ENCODE results near the gene B3GNT3.

B3GNT3 gene

DNA sequence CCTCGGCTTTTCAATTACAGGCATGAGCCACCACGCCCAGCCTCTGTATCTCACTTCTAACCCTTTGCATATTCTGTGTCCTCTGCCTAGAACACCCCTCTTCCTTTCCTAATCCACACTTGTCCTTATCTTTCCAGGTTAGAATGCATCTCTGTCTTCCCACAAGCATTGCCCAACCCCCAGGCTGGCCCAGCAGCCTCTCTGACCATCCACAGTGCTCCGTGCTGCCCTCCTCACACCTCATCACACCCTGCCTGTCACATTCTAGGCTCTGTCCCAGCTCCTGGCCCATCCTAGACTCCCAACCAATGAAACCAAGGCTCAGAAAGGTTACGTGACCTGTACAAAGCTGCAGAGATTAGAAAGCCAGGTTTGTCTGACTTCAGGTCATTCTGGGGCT is 41.6 kb downstream of the B3GNT3 start:
- DNase-seq, result no peak

DNA sequence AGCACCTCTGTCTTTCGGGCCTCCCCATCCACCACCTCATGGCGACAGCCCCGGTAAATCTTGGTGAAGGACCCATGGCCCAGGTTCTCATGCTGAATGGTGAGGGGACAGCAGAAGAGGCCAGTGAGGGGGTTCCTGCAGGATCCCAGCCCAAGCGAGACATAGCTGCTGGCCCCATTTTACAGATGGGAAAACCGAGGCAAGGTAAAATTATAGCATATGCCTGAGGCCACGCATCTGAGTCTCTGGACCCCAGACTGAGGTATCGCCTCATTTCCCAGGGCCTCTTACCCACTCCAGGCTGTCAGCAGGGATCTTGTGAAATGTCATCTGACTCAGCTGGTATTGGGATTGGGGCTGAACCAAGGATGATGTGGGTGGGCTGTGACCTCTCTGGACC is 43.0 kb downstream of the B3GNT3 start:
- no peak for DNase-seq

DNA sequence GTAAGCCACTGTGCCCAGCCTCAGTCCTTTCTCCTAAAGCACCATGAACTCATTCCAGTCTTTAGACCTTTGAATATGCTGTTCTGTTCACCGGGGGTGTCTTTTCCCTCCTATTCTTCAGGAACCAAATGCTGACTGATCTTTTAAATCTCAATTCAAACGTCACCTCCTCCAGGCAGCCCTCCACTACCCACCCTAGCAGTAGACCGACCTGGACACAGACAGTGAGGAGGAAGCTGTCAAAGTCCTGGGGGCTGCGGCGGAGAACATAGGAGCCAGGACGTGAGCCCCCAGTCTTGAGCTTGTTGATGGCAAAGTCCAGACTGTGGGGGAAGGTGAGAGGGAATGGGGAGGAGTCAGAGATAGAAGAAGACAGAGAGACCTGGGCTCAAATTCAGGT is 45.1 kb downstream of the B3GNT3 start:
- DNase-seq, result no peak

DNA sequence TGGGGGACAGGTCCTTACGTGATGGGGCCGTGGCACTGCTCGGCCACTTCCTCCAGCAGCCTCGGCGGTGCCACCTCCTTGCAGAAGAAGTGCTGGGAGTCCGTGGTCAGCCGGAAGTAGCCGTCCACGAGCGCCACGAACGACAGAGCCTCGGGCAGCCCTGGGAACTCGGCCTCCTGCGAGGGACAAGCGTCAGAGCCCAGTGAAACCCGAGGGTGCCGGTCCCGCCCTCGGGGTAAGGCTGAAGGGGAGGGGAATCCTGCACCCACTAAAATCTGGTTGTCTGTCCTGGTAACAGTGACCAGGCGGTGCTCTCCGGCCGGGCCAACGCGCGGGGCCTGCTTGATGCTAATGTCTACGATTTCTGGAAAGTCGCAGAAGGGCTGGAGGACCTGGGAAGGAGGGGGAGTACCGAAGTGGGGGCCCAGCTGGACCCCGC is 46.5 kb downstream of the B3GNT3 start:
- DNase-seq, result no peak

DNA sequence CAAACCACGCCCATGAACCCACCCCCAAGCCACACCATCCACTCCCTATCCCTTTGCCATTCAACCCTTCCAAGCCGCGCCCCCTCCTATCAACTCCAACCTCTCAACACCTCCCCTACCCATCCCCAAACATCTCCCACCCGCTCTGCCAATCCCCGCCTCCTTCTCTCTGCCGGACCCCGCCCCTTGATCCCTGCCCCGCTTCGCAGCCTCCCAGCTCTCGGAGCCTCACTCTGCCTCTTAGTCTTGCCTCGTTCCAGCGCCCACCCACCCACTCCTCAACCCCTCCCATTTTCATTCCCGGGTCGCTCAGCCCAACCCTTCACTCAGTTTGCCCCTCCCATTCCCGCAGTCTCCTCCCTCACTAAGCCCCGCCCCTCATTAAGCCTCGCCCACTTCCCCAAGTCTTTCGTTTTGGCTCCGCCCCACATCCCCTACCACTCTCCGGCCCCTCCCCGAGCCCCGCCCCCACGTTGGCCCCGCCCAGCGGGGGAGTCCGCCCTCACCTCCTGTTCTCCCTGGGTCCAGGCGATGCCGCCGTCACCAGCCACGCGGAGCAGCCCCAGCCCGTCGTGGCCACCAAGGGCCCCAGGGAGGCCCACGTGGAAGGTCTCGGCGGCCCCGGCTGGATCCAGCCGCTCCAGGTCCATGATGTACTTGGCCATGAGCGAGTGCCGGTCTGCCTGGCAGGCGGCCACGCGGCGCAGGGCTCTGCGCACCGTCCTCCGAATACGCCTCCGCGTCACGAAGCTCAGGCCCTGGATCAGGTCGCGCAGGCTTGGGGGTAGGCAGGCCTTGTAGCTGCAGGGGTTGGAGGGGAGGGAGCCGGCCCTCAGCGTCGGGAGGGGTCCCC is 47.1 kb downstream of the B3GNT3 start:
- peak; percentile 44 to 61 for DNase-seq

DNA sequence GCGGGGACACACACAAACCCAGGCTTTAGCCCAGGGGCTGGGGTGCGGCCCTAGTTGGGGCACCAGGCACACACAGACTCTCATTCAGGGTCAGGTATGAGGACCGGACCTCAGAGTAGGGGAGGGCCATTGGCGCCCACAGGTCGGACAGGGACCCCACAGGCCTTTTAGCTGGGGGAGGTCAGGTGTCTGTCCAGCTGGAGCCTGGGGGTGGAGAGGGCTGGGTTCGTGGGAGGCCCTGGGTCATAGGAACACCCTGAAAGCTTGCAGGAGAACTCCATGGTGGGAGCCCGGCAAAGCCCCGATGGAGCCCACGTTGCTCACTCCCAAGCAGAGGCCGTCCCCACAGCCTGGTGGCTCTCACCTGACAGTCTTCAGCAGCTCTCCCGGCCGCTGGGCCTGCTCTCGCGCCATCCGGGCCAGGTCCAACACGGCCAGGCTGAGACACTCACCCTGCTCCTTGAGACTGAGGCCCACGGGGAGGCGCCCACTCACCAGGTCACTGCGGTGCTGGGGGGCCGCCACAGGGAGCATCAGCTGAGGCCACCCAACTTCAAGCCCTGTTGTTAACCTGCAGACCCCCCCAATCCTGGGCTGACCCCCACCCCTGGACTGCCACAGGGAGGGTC is 47.8 kb downstream of the B3GNT3 start:
- DNase-seq, result no peak

DNA sequence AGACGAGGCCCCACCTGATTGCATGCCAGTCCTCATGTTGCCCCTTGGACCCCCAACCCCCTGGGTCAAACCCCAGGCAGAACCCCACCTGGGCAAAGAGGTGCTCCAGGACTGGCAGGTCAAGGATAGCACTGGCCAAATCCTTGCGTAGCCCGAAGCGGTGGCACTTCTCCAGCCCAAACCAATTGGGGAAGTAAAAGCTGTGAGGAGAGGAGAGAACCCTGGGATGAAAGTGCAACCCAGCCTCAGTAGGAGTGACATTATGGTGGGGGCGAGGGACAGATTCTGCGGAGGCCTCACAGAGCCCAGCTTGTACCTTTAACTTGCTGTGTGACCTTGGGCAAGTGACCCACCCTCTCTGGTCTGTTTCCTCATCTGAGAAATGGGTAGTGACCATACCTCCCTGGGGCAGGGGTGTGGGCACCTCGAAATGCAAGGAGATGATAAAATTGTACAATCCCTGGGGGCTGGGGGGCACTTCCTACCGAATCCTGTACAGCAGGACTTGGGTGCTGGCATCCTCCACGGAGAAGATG is 48.4 kb downstream of the B3GNT3 start:
- no peak for DNase-seq

DNA sequence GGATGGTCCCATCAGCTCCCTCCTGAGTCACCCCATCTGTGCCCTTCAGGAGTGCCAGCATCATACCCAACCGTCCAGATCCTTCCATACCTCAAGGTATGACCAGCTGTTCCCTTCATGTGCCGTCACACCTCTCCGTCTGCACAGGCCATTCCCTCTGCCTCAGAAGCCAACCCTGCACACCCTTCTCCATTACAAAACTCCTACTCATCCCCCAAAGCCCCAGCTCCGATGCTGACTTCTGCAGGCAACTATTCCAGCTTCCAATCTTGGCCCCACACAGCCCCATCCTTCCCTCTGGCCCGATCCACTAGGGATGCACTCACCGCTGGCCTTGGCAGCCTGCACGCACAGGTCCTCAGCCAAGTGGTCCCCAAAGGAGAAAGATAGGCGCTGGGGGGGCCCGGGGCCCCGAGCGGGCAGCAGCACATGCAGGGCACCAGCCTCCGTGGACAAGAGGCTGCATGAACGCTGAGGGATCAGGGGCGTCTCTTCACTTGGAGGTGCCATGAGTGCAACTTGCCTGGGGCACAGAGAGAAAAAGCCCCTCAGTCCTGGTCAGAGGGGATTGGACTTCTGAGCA is 49.1 kb downstream of the B3GNT3 start:
- DNase-seq, result no peak

DNA sequence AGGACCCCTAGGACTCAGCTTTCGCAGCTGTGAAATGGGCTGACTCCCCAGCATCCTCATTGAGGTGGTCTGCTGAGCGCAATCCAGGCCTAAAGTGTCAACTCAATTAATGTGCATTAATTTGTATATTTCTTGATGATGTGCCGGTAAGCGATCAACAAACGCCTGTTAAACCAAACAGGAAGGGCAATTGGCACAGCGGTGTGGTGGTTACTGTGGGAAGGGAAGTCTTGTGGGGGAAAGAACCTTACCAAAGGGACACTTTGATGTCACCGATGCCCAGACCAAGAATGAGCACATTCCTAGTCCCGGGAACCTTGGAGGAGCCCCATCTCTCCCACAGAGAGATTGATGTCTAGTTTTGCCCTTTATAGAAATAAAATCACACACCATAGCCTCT is 51.2 kb downstream of the B3GNT3 start:
- no peak for DNase-seq

DNA sequence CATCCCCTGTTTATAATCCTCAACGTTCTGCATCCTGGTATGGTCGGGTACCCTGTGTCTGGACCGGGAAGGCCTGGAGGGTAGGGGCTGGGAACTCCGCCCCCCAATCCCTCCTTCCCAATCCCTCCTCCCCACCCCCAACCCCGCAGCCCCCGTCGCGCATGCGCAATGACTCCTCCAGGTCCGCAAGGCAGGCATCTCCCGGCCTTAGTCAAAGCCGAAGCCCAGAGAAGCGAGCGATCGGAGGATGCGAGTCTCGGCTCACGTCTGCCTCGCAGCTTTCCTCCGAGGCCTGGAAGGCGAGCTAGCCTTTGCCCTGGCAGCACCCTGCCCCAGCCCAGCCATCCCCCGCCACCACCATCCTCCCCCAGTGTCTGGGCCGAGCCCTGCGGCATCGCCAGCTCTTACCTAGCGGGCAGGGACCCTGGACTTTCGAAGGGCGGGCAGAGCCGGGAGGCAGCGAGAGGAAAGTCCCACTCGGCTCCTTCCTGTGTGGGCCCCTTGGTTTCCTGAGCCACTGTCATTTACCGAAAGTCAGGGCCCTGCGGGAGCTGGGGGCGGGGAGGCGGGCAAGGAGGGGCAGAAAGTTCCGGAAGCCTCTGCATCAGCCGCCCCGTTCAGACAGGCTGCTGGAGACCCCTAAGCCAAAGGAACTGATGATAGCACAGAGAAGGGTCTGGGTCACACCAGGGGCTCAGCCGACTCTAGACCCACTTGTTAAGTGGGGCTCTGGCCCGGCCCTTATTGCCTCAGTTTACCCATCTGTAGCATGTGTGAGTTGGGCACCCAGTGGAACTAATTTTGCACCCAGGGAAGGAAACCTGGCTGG is 52.8 kb downstream of the B3GNT3 start, which contains the start of gene JAK3:
Gene JAK3 (minus strand): TSS at position 445 of the 829 bp plus-strand sequence. CDS start 3,565 bp downstream, outside the sequence.
- no peak for DNase-seq

DNA sequence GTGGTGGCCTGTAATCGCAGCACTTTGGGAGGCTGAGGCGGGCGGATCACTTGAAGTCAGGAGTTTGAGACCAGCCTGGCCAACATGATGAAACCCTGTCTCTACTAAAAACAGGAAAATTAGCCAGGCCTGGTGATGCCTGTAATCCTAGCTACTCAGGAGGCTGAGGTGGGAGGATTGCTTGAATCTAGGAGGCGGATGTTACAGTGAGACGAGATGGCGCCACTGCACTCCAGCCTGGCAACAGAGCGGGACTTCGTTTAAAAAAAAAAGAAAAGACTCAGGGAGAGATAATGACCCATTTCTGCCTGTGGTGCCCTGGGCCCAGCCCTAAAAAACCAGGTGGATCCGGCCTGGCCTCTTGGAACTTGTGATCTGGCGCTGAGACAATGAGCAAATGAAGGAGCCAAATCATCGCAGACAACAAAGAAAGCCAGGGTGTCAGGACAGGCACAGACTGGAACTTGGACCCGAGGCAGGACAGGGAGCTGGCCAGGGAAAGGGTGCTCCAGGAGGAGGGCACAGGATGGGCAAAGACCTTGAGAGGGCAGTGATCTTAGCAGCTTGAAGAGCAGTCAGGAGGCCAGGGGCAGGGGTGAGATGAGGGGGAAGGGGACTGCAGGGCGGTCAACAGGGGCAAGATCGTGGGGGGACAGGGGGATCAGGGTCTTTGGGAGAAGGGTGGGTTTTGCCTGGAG is 53.8 kb downstream of the B3GNT3 start:
- no peak for DNase-seq

DNA sequence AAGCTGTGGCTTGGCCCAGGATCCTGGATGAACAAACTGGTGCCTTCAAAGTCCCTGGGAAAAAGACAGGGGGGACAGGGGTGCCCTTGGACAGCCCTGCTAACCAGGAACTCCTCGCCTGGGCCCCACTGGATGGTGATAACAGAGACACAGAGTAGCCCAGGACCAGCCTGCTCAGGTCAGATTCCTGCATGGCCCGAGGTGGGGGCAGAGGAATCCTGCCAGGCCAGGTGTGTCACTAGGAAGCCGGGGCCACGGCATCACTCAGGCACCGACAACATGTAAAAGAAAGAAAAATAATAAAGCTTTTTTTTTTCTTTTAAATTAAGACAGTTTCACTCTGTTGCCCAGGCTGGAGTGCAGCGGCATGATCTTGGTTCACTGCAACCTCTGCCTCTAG is 59.1 kb downstream of the B3GNT3 start:
- DNase-seq, result no peak

DNA sequence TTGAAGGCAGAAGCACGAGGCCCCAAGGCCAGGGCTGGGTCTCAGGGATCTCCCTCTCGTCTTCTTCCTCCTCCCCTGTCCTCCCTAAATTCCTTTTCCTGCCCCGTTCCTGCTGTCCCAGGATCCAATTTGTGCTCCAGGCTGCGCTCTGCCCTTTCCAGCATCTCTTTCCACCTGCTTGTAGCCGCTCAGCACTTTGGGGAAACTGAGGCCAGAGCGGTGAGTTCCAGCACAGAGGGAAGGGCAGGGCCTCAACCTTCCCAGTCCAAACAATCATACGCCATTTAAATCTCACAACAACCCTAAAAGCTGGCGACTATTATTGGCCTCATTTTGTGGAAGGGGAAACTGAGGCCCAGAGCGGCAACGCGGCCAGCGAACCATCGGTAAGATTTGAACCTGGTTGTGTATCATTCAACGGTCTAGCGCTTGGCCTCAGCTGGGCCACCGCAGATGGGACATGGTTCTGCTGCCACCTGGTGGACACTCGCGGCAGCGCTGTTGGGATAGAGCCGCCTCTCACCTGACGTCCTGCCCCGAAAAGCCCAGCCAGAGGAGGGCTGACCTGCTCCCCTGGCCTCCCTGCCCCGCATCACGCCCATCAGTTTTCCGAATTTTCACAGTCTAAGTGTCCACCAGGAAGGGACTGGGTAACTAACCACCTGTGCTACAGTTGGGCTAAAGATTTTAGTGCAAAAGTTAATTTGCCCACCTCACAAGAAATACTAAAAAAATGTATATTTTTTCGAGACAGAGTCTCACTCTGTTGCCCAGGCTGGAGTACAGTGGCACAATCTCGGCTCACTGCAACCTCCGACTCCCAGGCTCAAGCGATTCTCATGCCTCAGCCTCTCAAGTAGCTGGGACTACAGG is 60.6 kb downstream of the B3GNT3 start:
- DNase-seq, result peak; percentile 8 to 48

DNA sequence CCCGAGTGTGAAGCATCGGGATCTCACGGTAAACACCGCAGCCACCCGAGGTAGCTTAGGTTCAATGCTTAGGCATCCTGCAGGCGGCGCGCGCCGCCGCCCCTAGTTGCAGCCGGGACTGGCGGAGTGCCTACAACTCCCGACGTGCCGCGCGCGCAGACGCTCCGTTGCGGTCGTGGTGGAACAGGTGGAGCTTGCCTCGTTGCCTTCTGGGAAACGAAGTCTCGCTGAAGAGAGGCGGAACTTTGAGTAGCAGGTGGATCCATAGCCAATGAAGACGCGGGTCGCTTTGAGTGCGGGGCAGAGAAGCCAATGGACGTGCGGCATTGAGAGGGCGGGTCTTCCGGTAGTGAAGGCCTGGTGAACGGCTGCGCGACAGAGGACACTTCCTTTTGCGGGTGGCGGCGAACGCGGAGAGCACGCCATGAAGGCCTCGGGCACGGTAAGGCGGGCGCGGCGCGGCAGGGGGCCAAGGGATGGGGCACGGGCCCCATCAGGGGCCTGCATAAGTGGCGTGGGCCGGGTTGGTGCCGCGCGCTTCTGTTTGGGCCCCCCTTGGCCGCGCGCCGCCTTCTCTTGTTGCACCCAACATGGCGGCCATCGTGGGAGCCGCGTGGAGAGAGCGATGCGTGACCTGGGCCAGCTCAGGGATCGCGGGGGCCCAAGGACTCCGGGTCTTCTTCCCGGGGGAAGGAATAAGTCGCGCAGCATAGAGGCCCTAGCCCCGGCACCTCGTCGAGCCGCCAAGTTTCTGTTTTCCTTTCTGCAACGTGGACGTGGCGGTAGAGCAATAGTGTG is 64.8 kb downstream of the B3GNT3 start, which contains the start of gene RPL18A:
Gene RPL18A (plus strand): TSS at position 378 of the 798 bp plus-strand sequence. CDS start 47 bp downstream, at position 425.
- peak; percentile 76 to 92 for DNase-seq

DNA sequence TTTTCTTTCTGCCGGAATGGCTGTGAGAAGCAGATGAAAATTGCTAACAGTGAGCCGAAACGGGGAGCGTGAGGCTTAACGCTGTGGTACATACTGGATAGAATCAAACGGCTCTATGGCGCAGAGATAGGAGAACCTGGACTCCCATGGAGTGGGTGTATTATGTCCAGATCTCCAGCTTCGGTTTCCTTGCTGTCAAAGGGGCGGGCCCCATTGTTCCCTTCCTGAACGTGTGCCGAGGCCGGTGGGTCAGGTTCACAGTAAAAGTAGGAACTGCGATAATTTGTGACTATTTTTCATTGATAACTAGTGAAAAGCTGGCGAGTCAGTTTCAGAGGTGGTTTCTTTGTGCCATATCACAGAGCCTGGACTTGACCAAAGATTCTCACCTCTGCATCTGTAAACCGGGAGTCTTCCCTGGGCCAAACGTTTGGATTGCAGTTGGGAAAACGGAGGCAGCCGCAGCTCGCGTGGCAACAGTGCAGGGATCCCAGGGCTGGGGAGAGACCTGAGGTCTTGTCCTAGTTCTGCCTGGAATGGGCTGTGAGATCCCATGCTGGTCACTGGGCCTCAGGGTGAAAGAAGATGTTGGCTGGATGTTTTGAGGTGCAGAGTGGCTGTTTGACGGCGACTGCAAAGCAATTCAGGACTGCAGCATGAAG is 65.5 kb downstream of the B3GNT3 start:
- no peak for DNase-seq

DNA sequence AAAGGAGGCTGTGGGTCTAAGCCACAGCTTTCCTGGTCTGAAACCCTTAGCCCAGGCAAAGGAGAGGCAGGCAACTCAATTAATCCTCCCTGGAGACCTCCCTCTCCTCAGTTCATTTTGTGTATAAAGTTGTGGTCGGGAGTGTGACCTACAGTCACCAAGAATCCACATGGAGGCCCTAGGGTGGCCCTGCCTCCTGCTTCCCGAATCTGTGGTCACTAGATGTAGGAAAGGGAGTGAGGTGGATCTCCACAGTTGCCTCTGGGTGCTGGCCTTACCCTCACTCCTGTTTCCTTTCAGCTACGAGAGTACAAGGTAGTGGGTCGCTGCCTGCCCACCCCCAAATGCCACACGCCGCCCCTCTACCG is 66.0 kb downstream of the B3GNT3 start:
- DNase-seq, result no peak

DNA sequence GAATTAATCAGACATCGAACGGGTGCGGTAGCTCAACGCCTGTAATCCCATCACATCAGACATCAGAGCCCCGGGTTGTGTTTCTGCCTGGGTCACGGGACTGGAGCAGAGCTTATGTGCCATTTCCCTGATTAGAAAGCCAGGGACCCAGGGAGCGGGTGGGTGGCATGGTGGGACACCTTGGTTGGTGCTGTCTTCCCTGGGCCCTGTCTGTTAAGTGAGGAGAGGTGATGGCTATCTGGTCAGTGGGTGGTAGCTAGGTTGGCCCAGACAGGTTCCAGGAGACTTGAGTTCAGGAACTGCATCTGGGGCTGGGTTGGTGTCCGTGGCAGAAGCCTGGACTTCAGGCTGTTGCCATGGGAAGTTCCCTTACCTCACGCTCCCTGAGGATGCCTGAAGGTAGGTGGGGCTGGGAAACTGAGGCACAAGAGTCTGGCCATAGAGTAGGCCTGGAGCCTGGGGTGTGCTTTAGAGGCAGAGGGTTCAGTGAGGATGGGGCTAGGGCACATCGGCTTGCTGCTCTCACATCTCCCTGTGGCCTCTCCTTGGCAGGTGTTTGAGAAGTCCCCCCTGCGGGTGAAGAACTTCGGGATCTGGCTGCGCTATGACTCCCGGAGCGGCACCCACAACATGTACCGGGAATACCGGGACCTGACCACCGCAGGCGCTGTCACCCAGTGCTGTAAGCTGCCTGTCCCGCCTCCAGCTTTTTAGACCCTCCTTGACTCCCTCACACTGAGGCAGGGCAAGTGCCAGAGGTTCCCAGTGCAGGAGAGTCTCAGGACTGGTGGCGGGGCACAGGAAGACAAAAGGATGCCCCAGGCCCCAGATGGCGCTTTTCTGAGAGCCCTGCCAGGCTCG is 66.8 kb downstream of the B3GNT3 start:
- DNase-seq, result no peak

DNA sequence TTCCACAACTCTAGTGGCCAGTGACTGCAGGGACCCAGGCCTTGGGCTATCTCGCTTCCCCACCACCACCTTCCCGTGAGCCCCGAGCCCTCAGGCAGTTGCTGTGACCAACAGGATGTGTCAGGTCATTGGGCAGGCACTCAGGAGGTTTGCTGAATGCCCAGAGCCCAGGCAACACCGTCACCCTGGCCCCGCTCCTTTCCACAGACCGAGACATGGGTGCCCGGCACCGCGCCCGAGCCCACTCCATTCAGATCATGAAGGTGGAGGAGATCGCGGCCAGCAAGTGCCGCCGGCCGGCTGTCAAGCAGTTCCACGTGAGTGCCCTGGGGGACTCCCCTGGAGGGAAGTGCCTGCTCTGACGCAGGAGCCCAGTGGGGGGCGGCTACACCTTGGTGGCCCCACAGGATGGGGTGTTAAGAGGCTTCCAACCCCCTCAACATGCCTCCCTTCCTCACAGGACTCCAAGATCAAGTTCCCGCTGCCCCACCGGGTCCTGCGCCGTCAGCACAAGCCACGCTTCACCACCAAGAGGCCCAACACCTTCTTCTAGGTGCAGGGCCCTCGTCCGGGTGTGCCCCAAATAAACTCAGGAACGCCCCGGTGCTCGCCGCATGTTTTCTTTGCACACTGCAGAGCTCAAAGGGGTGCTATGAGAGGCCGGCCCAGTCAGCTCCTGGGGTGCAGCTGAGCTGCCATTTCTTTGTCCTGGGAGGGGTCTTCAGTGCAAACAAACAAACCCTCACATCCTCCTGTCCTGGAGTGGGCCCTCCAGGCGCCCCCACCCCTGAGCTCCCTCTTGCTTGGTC is 68.0 kb downstream of the B3GNT3 start:
- DNase-seq, result no peak

Data from NCI-H187 (cell line).